ENCODE results near the gene SNU13.
"Not testable (repeated sequence)": the region's sequence is repeated elsewhere in the genome, so short reads cannot be mapped to it uniquely, and the experiment has no call there.

SNU13 gene

DNA sequence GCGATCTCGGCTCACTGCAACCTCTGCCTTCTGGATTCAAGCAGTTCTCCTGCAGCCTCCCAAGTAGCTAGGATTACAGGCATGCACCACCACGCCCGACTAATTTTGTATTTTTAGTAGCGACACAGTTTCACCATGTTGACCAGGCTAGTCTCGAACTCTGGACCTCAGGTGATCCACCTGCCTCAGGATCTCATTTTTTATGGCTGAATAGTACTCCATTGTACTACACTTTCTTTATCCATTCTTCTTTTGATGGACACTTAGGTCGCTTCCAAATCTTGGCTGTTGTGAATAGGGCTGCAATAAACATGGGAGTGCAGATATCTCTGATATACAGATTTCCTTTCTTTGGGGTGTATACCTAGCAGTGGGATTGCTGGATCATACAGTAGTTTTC lies 46.8 kb downstream of the SNU13 start:
- DNase-seq (ENCODE audit: low spot score) = no peak

GRCh38 chr22:41638748-41639147 lies 49.9 kb downstream of the SNU13 start:
- no peak for DNase-seq (ENCODE audit: low spot score)

DNA sequence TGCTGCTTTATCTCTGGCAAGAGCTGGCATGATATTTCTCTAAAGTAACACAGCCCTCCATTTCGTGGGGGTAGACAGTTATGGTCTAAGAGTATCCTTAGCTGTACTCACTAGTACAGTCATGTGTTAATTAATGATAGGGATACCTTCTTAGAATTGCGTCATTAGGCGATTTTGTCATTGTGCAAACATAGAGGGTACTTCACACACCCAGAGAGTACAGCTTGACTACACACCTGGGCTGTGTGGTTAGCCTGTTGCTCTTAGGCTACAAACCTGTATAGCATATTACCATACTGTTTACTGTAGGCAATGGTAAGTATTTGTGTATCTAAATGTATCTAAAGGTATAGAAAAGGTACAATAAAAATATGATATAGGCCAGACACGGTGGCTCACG lies 50.5 kb downstream of the SNU13 start:
- DNase-seq (ENCODE audit: low spot score) = no peak

- DNase-seq (ENCODE audit: low spot score) = not testable (repeated sequence)
Observed at GRCh38 chr22:41637623-41638022, 51.0 kb downstream of the SNU13 start.

DNA sequence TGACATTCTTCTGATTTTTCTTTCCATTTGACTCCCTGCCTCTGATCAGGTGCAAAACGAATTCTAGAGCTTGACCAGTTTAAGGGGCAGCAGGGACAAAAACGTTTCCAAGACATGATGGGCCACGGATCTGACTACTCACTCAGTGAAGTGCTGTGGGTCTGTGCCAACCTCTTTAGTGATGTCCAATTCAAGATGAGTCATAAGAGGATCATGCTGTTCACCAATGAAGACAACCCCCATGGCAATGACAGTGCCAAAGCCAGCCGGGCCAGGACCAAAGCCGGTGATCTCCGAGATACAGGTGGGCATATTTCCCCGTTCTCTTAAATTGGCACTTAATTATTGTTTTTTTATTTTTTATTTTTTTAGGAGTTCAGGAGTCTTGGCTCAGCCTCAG lies 52.2 kb downstream of the SNU13 start:
- no peak for DNase-seq (ENCODE audit: low spot score)

DNA sequence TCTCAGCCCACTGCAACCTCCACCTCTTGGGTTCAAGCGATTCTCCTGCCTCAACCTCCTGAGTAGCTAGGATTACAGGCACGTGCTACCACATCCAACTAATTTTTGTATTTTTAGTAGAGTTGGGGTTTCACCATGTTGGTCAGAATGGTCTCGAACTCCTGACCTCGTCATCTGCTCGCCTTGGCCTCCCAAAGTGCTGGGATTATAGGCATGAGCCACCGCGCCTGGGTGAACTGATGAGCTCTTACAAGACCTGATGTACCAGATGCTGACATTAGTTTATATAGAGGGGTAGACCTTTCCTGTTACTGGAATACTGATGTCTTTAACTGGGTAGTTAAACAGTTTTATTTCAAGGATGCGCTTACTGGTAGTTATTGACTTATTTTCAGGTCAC lies 54.1 kb downstream of the SNU13 start:
- DNase-seq (ENCODE audit: low spot score) = not testable (repeated sequence)

DNA sequence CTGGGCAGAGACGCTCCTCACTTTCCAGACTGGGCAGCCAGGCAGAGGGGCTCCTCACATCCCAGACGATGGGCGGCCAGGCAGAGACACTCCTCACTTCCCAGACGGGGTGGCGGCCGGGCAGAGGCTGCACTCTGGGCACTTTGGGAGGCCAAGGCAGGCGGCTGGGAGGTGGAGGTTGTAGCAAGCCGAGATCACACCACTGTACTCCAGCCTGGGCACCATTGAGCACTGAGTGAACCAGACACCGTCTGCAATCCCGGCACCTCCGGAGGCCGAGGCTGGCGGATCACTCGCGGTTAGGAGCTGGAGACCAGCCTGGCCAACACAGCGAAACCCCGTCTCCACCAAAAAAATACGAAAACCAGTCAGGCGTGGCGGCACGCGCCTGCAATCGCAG lies 57.1 kb downstream of the SNU13 start:
- not testable (repeated sequence) for DNase-seq (ENCODE audit: low spot score)

GRCh38 chr22:41631115-41631514 lies 57.6 kb downstream of the SNU13 start:
- DNase-seq (ENCODE audit: low spot score) = not testable (repeated sequence)

- no peak for DNase-seq (ENCODE audit: low spot score)
Observed at GRCh38 chr22:41625577-41625976, 63.1 kb downstream of the SNU13 start.
